Cardiac fibroblast (primary cell): ENCODE data around the gene DGKE.

ENCODE experiments used
- DNase-seq, 2 donors: peaks; one replicate each; pipeline versions ENCODE4 v3.0.0 to v3.0.0-alpha.2; 2010; ENCODE audit warnings: low read depth in 2 of 2
- H3K4me3 ChIP-seq, 2 donors: replicated peaks in 1 of 2; 1 replicate in 1 of 2; 2 replicates in 1 of 2; pipeline ENCODE4 v1.5.1; 2011; ENCODE audit warnings: low read depth in 2 of 2, low read length in 2 of 2, mild to moderate bottlenecking in 2 of 2, moderate library complexity in 1 of 2
- CTCF ChIP-seq: IDR thresholded peaks from one replicate; pipeline ENCODE4 v1.5.1; 2011; ENCODE audit warnings: low read depth, mild to moderate bottlenecking, low read length, inconsistent platforms

The DGKE gene

GRCh38 chr17:56908001-56908542 lies 74.1 kb downstream of the DGKE start:
- no peak for DNase-seq
- H3K4me3 ChIP-seq, result no peak overlapping the region
- TF ChIP-seq CTCF, result no peak

GRCh38 chr17:56909742-56910508 lies 76.0 kb downstream of the DGKE start:
- no peak overlapping the region for H3K4me3 ChIP-seq
- no peak for DNase-seq
- no peak for TF ChIP-seq CTCF

- TF ChIP-seq CTCF, result no peak
- no peak overlapping the region for H3K4me3 ChIP-seq
- DNase-seq, result no peak
Observed at GRCh38 chr17:56910509-56911235, 76.7 kb downstream of the DGKE start.

GRCh38 chr17:56912105-56912999 lies 78.4 kb downstream of the DGKE start:
- peak overlapping the region; percentile 90 to 98 for H3K4me3 ChIP-seq
- no peak for TF ChIP-seq CTCF
- peak in 1 of 2 donors; percentile 22 for DNase-seq

- no peak for TF ChIP-seq CTCF
- no peak for DNase-seq
- H3K4me3 ChIP-seq, result peak overlapping the region; percentile 90 to 98
Observed at GRCh38 chr17:56913000-56913311, 79.0 kb downstream of the DGKE start.

GRCh38 chr17:56913353-56913866 lies 79.5 kb downstream of the DGKE start:
- peak in 1 of 2 donors; percentile 19 for DNase-seq
- no peak for TF ChIP-seq CTCF
- H3K4me3 ChIP-seq, result peak overlapping the region; percentile 90 to 98
